IMR-90 (cell line): Measurements from ENCODE around the gene EMD. TPM values are rescaled to one million over a fixed set of nuclear protein-coding genes. Genes with fewer than 3 reads are reported as not detected.

Source experiments
- ATAC-seq: fragments of 200-7000 bp; cut with Tn5 transposase; 2 replicates; pipeline ENCODE4 v1.9.1; 2020; ENCODE audit warnings: low read depth, mild to moderate bottlenecking, moderate library complexity
- BruUV-seq: library from RNA; stranded (reverse); fragments of 400-500 nt; replicated peaks from 2 replicates; lab custom pipeline; 2021; lab: Mats Ljungman, UMichigan
- CTCF ChIA-PET: fragments of 300-600 bp; formaldehyde crosslinking; extraction: SDS; loops from one replicate; lab custom pipeline; 2021; ENCODE audit warnings: antibody characterized with exemption; lab: Yijun Ruan, JAX
- POLR2A ChIA-PET: fragments of 300-600 bp; sonication (Branson Sonifier 250); formaldehyde crosslinking; loops from one replicate; lab custom pipeline; 2022; ENCODE audit warnings: antibody characterized with exemption; ENCODE audit not compliant: unreplicated experiment; lab: Charles Lee
- DNase-seq: peaks from one replicate; pipeline ENCODE4 v3.0.0; 2013
- H2AFZ ChIP-seq: replicated peaks from 2 replicates; pipeline ENCODE3; 2013; ENCODE audit warnings: low read length, mild to moderate bottlenecking; ENCODE audit not compliant: poor library complexity
- H2AK5ac ChIP-seq: 2 replicates; pipeline ENCODE4 v1.6.1; 2013; ENCODE audit warnings: low read depth, low read length, inconsistent platforms
- H2AK9ac ChIP-seq: replicated peaks from 2 replicates; pipeline ENCODE3; 2013; ENCODE audit warnings: mild to moderate bottlenecking, low read depth, low read length, moderate library complexity; ENCODE audit not compliant: poor library complexity
- H2BK120ac ChIP-seq: 2 replicates; pipeline ENCODE4 v1.6.1; 2013; ENCODE audit warnings: low read depth, low read length, inconsistent platforms
- H2BK15ac ChIP-seq: 3 replicates; pipeline ENCODE4 v1.6.1; 2013; ENCODE audit warnings: low read depth, low read length, inconsistent platforms
- H2BK20ac ChIP-seq: 2 replicates; pipeline ENCODE4 v1.6.1; 2013; ENCODE audit warnings: low read depth, mild to moderate bottlenecking, inconsistent platforms, low read length, moderate library complexity
- H2BK5ac ChIP-seq: 2 replicates; pipeline ENCODE4 v1.6.1; 2013; ENCODE audit warnings: mild to moderate bottlenecking, low read depth, low read length, inconsistent platforms; ENCODE audit not compliant: poor library complexity, severe bottlenecking
- H3K14ac ChIP-seq: replicated peaks from 2 replicates; pipeline ENCODE4 v1.6.1; 2013; ENCODE audit warnings: low read depth, low read length, inconsistent platforms
- H3K18ac ChIP-seq: 2 replicates; pipeline ENCODE4 v1.6.1; 2013; ENCODE audit warnings: low read depth, low read length, control low read depth
- H3K23ac ChIP-seq: 2 replicates; pipeline ENCODE4 v1.6.1; 2013; ENCODE audit warnings: low read depth, low read length, inconsistent platforms
- H3K27ac ChIP-seq: 2 replicates; pipeline ENCODE4 v1.5.1; 2013; ENCODE audit warnings: mild to moderate bottlenecking, control low read depth, low read length; ENCODE audit not compliant: insufficient read depth
- H3K27me3 ChIP-seq: 2 replicates; pipeline ENCODE4 v1.6.1; 2013; ENCODE audit warnings: low read length; ENCODE audit not compliant: control insufficient read depth, insufficient read depth
- H3K36me3 ChIP-seq: 2 replicates; pipeline ENCODE4 v1.6.1; 2013; ENCODE audit warnings: low read length, mixed read lengths; ENCODE audit not compliant: control insufficient read depth, insufficient read depth
- H3K4ac ChIP-seq: 2 replicates; pipeline ENCODE4 v1.6.1; 2013; ENCODE audit warnings: low read depth, low read length, inconsistent platforms
- H3K4me1 ChIP-seq: 2 replicates; pipeline ENCODE4 v1.6.1; 2013; ENCODE audit warnings: low read length, mixed read lengths; ENCODE audit not compliant: control insufficient read depth, insufficient read depth
- H3K4me2 ChIP-seq: 2 replicates; pipeline ENCODE4 v1.6.1; 2013; ENCODE audit warnings: low read depth, mild to moderate bottlenecking, control low read depth, low read length, moderate library complexity
- H3K4me3 ChIP-seq: 2 replicates; pipeline ENCODE4 v1.5.1; 2013; ENCODE audit warnings: low read depth, mild to moderate bottlenecking, control low read depth, low read length, moderate library complexity; ENCODE audit not compliant: insufficient read depth
- H3K56ac ChIP-seq: 2 replicates; pipeline ENCODE4 v1.6.1; 2013; ENCODE audit warnings: low read length, inconsistent platforms; ENCODE audit not compliant: insufficient read depth; ENCODE audit errors: extremely low read depth
- H3K79me1 ChIP-seq, 2 experiments: 2 replicates each; pipeline ENCODE4 v1.6.1; 2013; ENCODE audit warnings: low read length in 2 of 2, inconsistent platforms in 1 of 2, low read depth in 1 of 2
- H3K9ac ChIP-seq: 2 replicates; pipeline ENCODE4 v1.6.1; 2013; ENCODE audit warnings: low read depth, low read length, control low read depth
- H3K9me1 ChIP-seq: 2 replicates; pipeline ENCODE4 v1.6.1; 2013; ENCODE audit warnings: low read length, inconsistent platforms; ENCODE audit not compliant: insufficient read depth
- H3K9me3 ChIP-seq: 2 replicates; pipeline ENCODE4 v1.6.1; 2013; ENCODE audit warnings: low read length; ENCODE audit not compliant: control insufficient read depth, insufficient read depth
- H4K20me1 ChIP-seq: 2 replicates; pipeline ENCODE4 v1.6.1; 2013; ENCODE audit warnings: low read length, inconsistent platforms; ENCODE audit not compliant: insufficient read depth
- H4K5ac ChIP-seq: 2 replicates; pipeline ENCODE4 v1.6.1; 2013; ENCODE audit warnings: mild to moderate bottlenecking, low read depth, low read length, control low read depth
- H4K8ac ChIP-seq, 2 experiments: 2 replicates each; pipeline ENCODE4 v1.6.1; 2013; ENCODE audit warnings: low read depth in 2 of 2, low read length in 2 of 2, control low read depth in 1 of 2, inconsistent platforms in 1 of 2
- H4K91ac ChIP-seq: 2 replicates; pipeline ENCODE4 v1.6.1; 2013; ENCODE audit warnings: low read depth, low read length, inconsistent platforms; ENCODE audit not compliant: insufficient read depth
- BHLHE40 ChIP-seq: fragments of 150-350 bp; IDR thresholded peaks from 2 replicates; pipeline ENCODE4 v1.6.1; 2016; ENCODE audit warnings: mild to moderate bottlenecking, low read depth, low read length
- FOS ChIP-seq: fragments of 150-350 bp; IDR thresholded peaks from 2 replicates; pipeline ENCODE4 v1.6.1; 2016; ENCODE audit warnings: low read depth, low read length
- MAFK ChIP-seq: IDR thresholded peaks from 2 replicates; pipeline ENCODE4 v1.6.1; 2012; ENCODE audit warnings: low read depth, low read length, improper control_type of control experiment
- MAZ ChIP-seq: IDR thresholded peaks from 2 replicates; pipeline ENCODE4 v1.6.1; 2012; ENCODE audit warnings: low read depth, mild to moderate bottlenecking, low read length, improper control_type of control experiment, moderate library complexity, borderline replicate concordance
- NFE2L2 ChIP-seq: fragments of 150-350 bp; IDR thresholded peaks from 2 replicates; pipeline ENCODE4 v1.6.1; 2016; ENCODE audit warnings: low read depth, mild to moderate bottlenecking, low read length
- POLR2A ChIP-seq: IDR thresholded peaks from 2 replicates; pipeline ENCODE4 v1.6.1; 2012; ENCODE audit warnings: mild to moderate bottlenecking, low read depth, low read length
- WGBS, 2 experiments: methylation state at CpG; one replicate each; pipeline versions ENCODE4 v1.1.5 to v1.1.7; 2013; ENCODE audit warnings: missing lambda C conversion rate in 2 of 2; ENCODE audit not compliant: insufficient read length in 1 of 2; ENCODE audit errors: extremely low coverage in 2 of 2; 5-methylcytosine and 5-hydroxymethylcytosine counted together
- dilution Hi-C: fragments of 300-500 bp; cut with HindIII; formaldehyde crosslinking; loops from one replicate; pipeline ENCODE4 v1.14.3; 2018; ENCODE audit warnings: low sequenced_read_pairs; ENCODE audit not compliant: unreplicated experiment
- in situ Hi-C: fragments of 300-500 bp; cut with MboI; formaldehyde crosslinking; loops from 3 replicates; pipeline ENCODE4 v1.14.3; 2019; ENCODE audit warnings: low sequenced_read_pairs, inconsistent platforms, mixed read lengths
- intact Hi-C: fragments of 100-400 bp; cut with micrococcal nuclease; formaldehyde crosslinking; loops from 2 replicates; pipeline ENCODE4 v1.10.0; 2022
- polyA plus RNA-seq, 3 experiments: library from polyadenylated mRNA; depleted of rRNA; stranded (reverse); fragments of >200 nt; gene quantifications; 2 replicates each; pipeline ENCODE4 v1.2.3, GENCODE V29; 2012; ENCODE audit warnings: low replicate concordance in 1 of 3
- total RNA-seq: library from RNA; depleted of rRNA; stranded (reverse); fragments of >200 nt; gene quantifications from 2 replicates; pipeline ENCODE4 v1.2.3, GENCODE V29; 2012
- TF ChIP-seq, protein P1 (sequence below): fragments of 150-350 bp; IDR thresholded peaks from 2 replicates; pipeline ENCODE4 v1.6.1; 2016; ENCODE audit warnings: low read depth, mild to moderate bottlenecking, low read length, moderate library complexity, borderline replicate concordance

The EMD gene
- total and polyA plus RNA-seq, 2 of the 4 experiments (the other 2 are of a cell fraction): 9.9 to 80.6 TPM

- Histone ChIP-seq H2BK20ac (no peak overlapping the region), H3K23ac (peak overlapping the region; percentile 99), H3K9ac (peak overlapping the region; percentile 100), H3K4me2 (peak overlapping the region; percentile 80), H4K5ac (peak overlapping the region; percentile 88), H3K9me3 (no peaks in the 10 kb centered on the region), H3K18ac (peak overlapping the region; percentile 75), H2AFZ (peak overlapping the region; percentile 23), H2AK9ac (peak overlapping the region; percentile 100), H3K27me3 (no peaks in the 10 kb centered on the region), H3K36me3 (peaks cover 51% of the 10 kb centered on the region), H4K91ac (peak overlapping the region; percentile 93), H4K20me1 (peaks cover 64% of the 10 kb centered on the region), H2BK15ac (0 out of 3 replicates have a peak overlapping the region, but pooled peaks have one; percentile 1), H3K14ac (peak overlapping the region; percentile 92), H4K8ac (peak overlapping the region; percentile 95 to 97), H3K56ac (peak overlapping the region; percentile 99), H3K4me3 (peak overlapping the region; percentile 95), H3K4ac (peak overlapping the region; percentile 98), H2BK5ac (peak overlapping the region; percentile 98), H2BK120ac (peak overlapping the region; percentile 57), H2AK5ac (peak overlapping the region; percentile 95), H3K9me1 (no peaks in the 10 kb centered on the region), H3K27ac (peak overlapping the region; percentile 99), H3K79me1 (peaks cover 0 to 13% of the 10 kb centered on the region in 2 experiments; a peak in 1 of 4 replicates), H3K4me1 (peaks cover 7% of the 10 kb centered on the region)
- dilution Hi-C loops: no loop called here
- ChIA-PET CTCF (no interaction called here), POLR2A (interaction anchor here (0.6 kb wide), 3 partner anchors 9 to 924 kb away, joined by 3 read pairs; partner anchors contain the start of genes EMD and TREX2)
- peak; percentile 95 for DNase-seq
- in situ Hi-C loops: no loop called here
- peak; percentile 13 for ATAC-seq
- no TSS peak for BruUV-seq
- WGBS, 2 experiments: 40% methylated on average over 1 of the region's 13 CpGs; no CpG with 5 or more reads in 1 of the 2 experiments
- TF ChIP-seq FOS (peak; percentile 64), MAZ (peak; percentile 97), BHLHE40 (no peak), NFE2L2 (peak; percentile 70; the same call in 1 of the 2 replicates), POLR2A (peak; percentile 43; the same call in 1 of the 2 replicates), MAFK (no peak)
- TF ChIP-seq, protein P1, sequence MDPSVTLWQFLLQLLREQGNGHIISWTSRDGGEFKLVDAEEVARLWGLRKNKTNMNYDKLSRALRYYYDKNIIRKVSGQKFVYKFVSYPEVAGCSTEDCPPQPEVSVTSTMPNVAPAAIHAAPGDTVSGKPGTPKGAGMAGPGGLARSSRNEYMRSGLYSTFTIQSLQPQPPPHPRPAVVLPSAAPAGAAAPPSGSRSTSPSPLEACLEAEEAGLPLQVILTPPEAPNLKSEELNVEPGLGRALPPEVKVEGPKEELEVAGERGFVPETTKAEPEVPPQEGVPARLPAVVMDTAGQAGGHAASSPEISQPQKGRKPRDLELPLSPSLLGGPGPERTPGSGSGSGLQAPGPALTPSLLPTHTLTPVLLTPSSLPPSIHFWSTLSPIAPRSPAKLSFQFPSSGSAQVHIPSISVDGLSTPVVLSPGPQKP: no peak
- intact Hi-C loops: loop anchor here (5.0 kb wide), 1 partner anchor 163 kb away; no protein-coding TSS in a partner anchor
Observed at GRCh38 chrX:154369449-154370299, 9.4 kb upstream of the EMD start.
